ENCODE results near the gene LILRA5. TPM values are rescaled to one million over a fixed set of nuclear protein-coding genes. Genes with fewer than 3 reads are reported as not detected.
"Not testable (repeated sequence)": the region's sequence is repeated elsewhere in the genome, so short reads cannot be mapped to it uniquely, and the experiment has no call there.

The LILRA5 gene
- total RNA-seq, 1 donor from 2014 or later = 0.78 TPM

- no peak for DNase-seq
These were observed 10.7 kb downstream of the LILRA5 start for GRCh38 chr19:54302257-54302656.

- DNase-seq = no peak
These were observed 13.5 kb downstream of the LILRA5 start for GRCh38 chr19:54299515-54299914.

GRCh38 chr19:54299126-54299498, 13.9 kb downstream of the LILRA5 start:
- DNase-seq = no peak

GRCh38 chr19:54298357-54299125, 14.4 kb downstream of the LILRA5 start:
- DNase-seq = no peak

GRCh38 chr19:54297759-54298305, 15.1 kb downstream of the LILRA5 start:
- DNase-seq = no peak

GRCh38 chr19:54294539-54294938, 18.4 kb downstream of the LILRA5 start:
- no peak for DNase-seq

- not testable (repeated sequence) for DNase-seq
These were observed 23.8 kb downstream of the LILRA5 start for GRCh38 chr19:54289160-54289559.

GRCh38 chr19:54287456-54287855, 25.5 kb downstream of the LILRA5 start:
- DNase-seq = no peak

- DNase-seq = not testable (repeated sequence)
These were observed 26.7 kb downstream of the LILRA5 start for GRCh38 chr19:54286283-54286682.

- DNase-seq = not testable (repeated sequence)
These were observed 27.4 kb downstream of the LILRA5 start for GRCh38 chr19:54285427-54286056.

GRCh38 chr19:54282686-54283470, 30.1 kb downstream of the LILRA5 start:
- DNase-seq = no peak

- not testable (repeated sequence) for DNase-seq
These were observed 31.3 kb downstream of the LILRA5 start for GRCh38 chr19:54281729-54282075.

- DNase-seq = no peak
These were observed 31.8 kb downstream of the LILRA5 start, which contains the start of gene LILRB2 for GRCh38 chr19:54281007-54281728. Gene LILRB2, minus strand, starts transcription at chr19:54281110. Its CDS starts 614 bp downstream, at chr19:54280496.

GRCh38 chr19:54280441-54280840, 32.5 kb downstream of the LILRA5 start:
- not testable (repeated sequence) for DNase-seq

- not testable (repeated sequence) for DNase-seq
These were observed 32.9 kb downstream of the LILRA5 start for GRCh38 chr19:54280025-54280424.

GRCh38 chr19:54279406-54279962, 33.5 kb downstream of the LILRA5 start:
- DNase-seq = no peak

- DNase-seq = not testable (repeated sequence)
These were observed 34.3 kb downstream of the LILRA5 start for GRCh38 chr19:54278571-54279195.

- not testable (repeated sequence) for DNase-seq
These were observed 34.9 kb downstream of the LILRA5 start for GRCh38 chr19:54278056-54278455.

- not testable (repeated sequence) for DNase-seq
These were observed 35.8 kb downstream of the LILRA5 start for GRCh38 chr19:54277111-54277615.

- DNase-seq = no peak
These were observed 37.0 kb downstream of the LILRA5 start for GRCh38 chr19:54275951-54276350.

- DNase-seq = not testable (repeated sequence)
These were observed 38.5 kb downstream of the LILRA5 start for GRCh38 chr19:54274516-54274915.

Data from occipital lobe (tissue), 2 donors.